SK-N-SH treated with all-trans-retinoic acid at 6 μM for 48 hours (cell line): ENCODE data around the gene INS.

ENCODE experiments used
- ATAC-seq: fragments of 200-7000 bp; cut with Tn5 transposase; 3 replicates; pipeline ENCODE4 v1.9.1; 2020; ENCODE audit warnings: mild to moderate bottlenecking, moderate library complexity
- BACH2 ChIP-seq: fragments of 250-450 bp; sonication (Bioruptor Pico); IDR thresholded peaks from 2 replicates; pipeline ENCODE4 v1.9.0; 2021; ENCODE audit warnings: mild to moderate bottlenecking, borderline replicate concordance
- CREB5 ChIP-seq: fragments of 250-450 bp; sonication (Bioruptor Pico); IDR thresholded peaks from 2 replicates; pipeline ENCODE4 v1.5.1; 2020; ENCODE audit warnings: low read depth, mild to moderate bottlenecking, moderate library complexity
- CSDC2 ChIP-seq: fragments of 250-450 bp; sonication (Bioruptor Pico); IDR thresholded peaks from 2 replicates; pipeline ENCODE4 v1.5.0; 2020; ENCODE audit warnings: mild to moderate bottlenecking, moderate library complexity
- ESRRG ChIP-seq: fragments of 250-450 bp; sonication (Bioruptor Pico); IDR thresholded peaks from 2 replicates; pipeline ENCODE4 v1.6.1; 2021; ENCODE audit warnings: mild to moderate bottlenecking
- ISL1 ChIP-seq: fragments of 250-450 bp; sonication (Bioruptor Pico); IDR thresholded peaks from 2 replicates; pipeline ENCODE4 v2.1.2; 2022; ENCODE audit warnings: mild to moderate bottlenecking, moderate library complexity
- OSR1 ChIP-seq: fragments of 250-450 bp; sonication (Bioruptor Pico); IDR thresholded peaks from 2 replicates; pipeline ENCODE4 v1.8.0; 2022; ENCODE audit warnings: moderate library complexity, mild to moderate bottlenecking, inconsistent platforms
- PPARA ChIP-seq: fragments of 250-450 bp; sonication (Bioruptor Pico); IDR thresholded peaks from 2 replicates; pipeline ENCODE4 v1.5.0; 2020; ENCODE audit warnings: mild to moderate bottlenecking, borderline replicate concordance
- RARB ChIP-seq: fragments of 250-450 bp; sonication (Bioruptor Pico); IDR thresholded peaks from 2 replicates; pipeline ENCODE4 v1.8.0; 2021; ENCODE audit warnings: mild to moderate bottlenecking, moderate library complexity
- SNAI2 ChIP-seq: fragments of 250-450 bp; sonication (Bioruptor Pico); IDR thresholded peaks from 2 replicates; pipeline ENCODE4 v1.5.0; 2020; ENCODE audit warnings: mild to moderate bottlenecking, moderate library complexity
- TCF4 ChIP-seq: fragments of 250-450 bp; sonication (Bioruptor Pico); IDR thresholded peaks from 2 replicates; pipeline ENCODE4 v1.8.0; 2021; ENCODE audit warnings: mild to moderate bottlenecking, moderate library complexity, borderline replicate concordance
- TOX ChIP-seq: fragments of 250-450 bp; sonication (Bioruptor Pico); IDR thresholded peaks from 2 replicates; pipeline ENCODE4 v1.8.0; 2021; ENCODE audit warnings: mild to moderate bottlenecking, moderate library complexity, borderline replicate concordance
- TSHZ2 ChIP-seq: fragments of 250-450 bp; sonication (Bioruptor Pico); IDR thresholded peaks from 2 replicates; pipeline ENCODE4 v1.5.0; 2020; ENCODE audit warnings: mild to moderate bottlenecking, moderate library complexity
- ZC3H10 ChIP-seq: fragments of 250-450 bp; sonication (Bioruptor Pico); IDR thresholded peaks from 2 replicates; pipeline ENCODE4 v1.5.1; 2021; ENCODE audit warnings: mild to moderate bottlenecking, moderate library complexity
- ZFP3 ChIP-seq: fragments of 250-450 bp; sonication (Bioruptor Pico); IDR thresholded peaks from 2 replicates; pipeline ENCODE4 v1.5.0; 2020; ENCODE audit warnings: mild to moderate bottlenecking, moderate library complexity
- ZFP30 ChIP-seq: fragments of 450-650 bp; formaldehyde crosslinking; IDR thresholded peaks from 2 replicates; pipeline ENCODE4 v1.5.0; 2022; ENCODE audit warnings: mild to moderate bottlenecking, moderate library complexity
- ZNF70 ChIP-seq: fragments of 450-650 bp; formaldehyde crosslinking; IDR thresholded peaks from 2 replicates; pipeline ENCODE4 v1.5.0; 2020; ENCODE audit warnings: mild to moderate bottlenecking, moderate library complexity
- ZNF8 ChIP-seq: fragments of 450-650 bp; formaldehyde crosslinking; IDR thresholded peaks from 2 replicates; pipeline ENCODE4 v1.5.0; 2020; ENCODE audit warnings: mild to moderate bottlenecking, moderate library complexity
- TF ChIP-seq, protein P1 (sequence below): fragments of 250-450 bp; sonication (Bioruptor Pico); IDR thresholded peaks from 2 replicates; pipeline ENCODE4 v1.8.0; 2021; ENCODE audit warnings: low read depth, mild to moderate bottlenecking, moderate library complexity, borderline replicate concordance

Gene INS

DNA sequence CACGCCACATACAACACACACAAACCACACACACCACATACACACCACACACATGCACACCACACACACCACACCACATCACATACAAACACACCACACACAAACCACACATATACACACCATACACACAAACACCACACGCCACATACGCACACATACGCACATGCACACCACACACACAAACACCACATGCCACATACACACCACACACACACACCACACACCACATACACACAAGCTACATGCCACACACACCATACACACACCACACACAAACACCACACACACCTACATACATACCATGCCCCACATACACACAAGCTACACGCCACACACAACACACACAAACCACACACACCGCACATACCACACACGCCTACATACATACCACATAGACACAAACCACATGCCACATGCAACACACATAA, 26.3 kb upstream of the INS start (continued):
- TF ChIP-seq CREB5 (CRISPR knock-in tag) (no peak), ZNF8 (CRISPR knock-in tag) (no peak), ISL1 (no peak), OSR1 (CRISPR knock-in tag) (no peak)

- ATAC-seq = no peak; the same call in 2 of the 3 replicates
- TF ChIP-seq ZFP30 (CRISPR knock-in tag) = no peak
- no peak for TF ChIP-seq TSHZ2 (CRISPR knock-in tag)
- no peak for TF ChIP-seq ISL1
- TF ChIP-seq, protein P1, sequence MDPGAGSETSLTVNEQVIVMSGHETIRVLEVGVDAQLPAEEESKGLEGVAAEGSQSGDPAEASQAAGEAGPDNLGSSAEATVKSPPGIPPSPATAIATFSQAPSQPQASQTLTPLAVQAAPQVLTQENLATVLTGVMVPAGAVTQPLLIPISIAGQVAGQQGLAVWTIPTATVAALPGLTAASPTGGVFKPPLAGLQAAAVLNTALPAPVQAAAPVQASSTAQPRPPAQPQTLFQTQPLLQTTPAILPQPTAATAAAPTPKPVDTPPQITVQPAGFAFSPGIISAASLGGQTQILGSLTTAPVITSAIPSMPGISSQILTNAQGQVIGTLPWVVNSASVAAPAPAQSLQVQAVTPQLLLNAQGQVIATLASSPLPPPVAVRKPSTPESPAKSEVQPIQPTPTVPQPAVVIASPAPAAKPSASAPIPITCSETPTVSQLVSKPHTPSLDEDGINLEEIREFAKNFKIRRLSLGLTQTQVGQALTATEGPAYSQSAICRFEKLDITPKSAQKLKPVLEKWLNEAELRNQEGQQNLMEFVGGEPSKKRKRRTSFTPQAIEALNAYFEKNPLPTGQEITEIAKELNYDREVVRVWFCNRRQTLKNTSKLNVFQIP (CRISPR knock-in tag) = no peak
- no peak for TF ChIP-seq ESRRG
- no peak for TF ChIP-seq ZC3H10 (CRISPR knock-in tag)
- TF ChIP-seq CSDC2 (CRISPR knock-in tag) = no peak
- no peak for TF ChIP-seq CREB5 (CRISPR knock-in tag)
- TF ChIP-seq ZFP3 = no peak
- TF ChIP-seq ZNF8 (CRISPR knock-in tag) = no peak
- no peak for TF ChIP-seq RARB
- no peak for TF ChIP-seq ZNF70 (CRISPR knock-in tag)
- TF ChIP-seq BACH2 (CRISPR knock-in tag) = no peak
- TF ChIP-seq, all 23 proteins: peak for 0
Observed at GRCh38 chr11:2186669-2187279, 25.8 kb upstream of the INS start.

- TF ChIP-seq TCF4 (CRISPR knock-in tag) (no peak), TOX (CRISPR knock-in tag) (no peak), TSHZ2 (CRISPR knock-in tag) (no peak), CREB5 (CRISPR knock-in tag) (no peak), PPARA (CRISPR knock-in tag) (no peak), OSR1 (CRISPR knock-in tag) (no peak), SNAI2 (no peak), ZNF70 (CRISPR knock-in tag) (no peak)
- TF ChIP-seq, all 23 proteins: peak for 0
- peak; percentile 38; the same call in 1 of the 3 replicates for ATAC-seq
Observed at GRCh38 chr11:2185324-2186085, 24.5 kb upstream of the INS start.
